HEK293T (cell line): ENCODE measurements around the gene ZNF521.

Experiments used
- ARNT ChIP-seq: fragments of 450-650 bp; IDR thresholded peaks from 2 replicates; pipeline ENCODE4 v1.6.1; 2017; ENCODE audit warnings: mild to moderate bottlenecking
- BHLHE40 ChIP-seq: fragments of 450-650 bp; IDR thresholded peaks from 2 replicates; pipeline ENCODE4 v1.6.1; 2016; ENCODE audit warnings: mild to moderate bottlenecking, moderate library complexity, borderline replicate concordance
- ELF4 ChIP-seq: fragments of 450-650 bp; IDR thresholded peaks from 2 replicates; pipeline ENCODE4 v1.6.1; 2017; ENCODE audit warnings: antibody characterized with exemption
- FOXK2 ChIP-seq: fragments of 450-650 bp; IDR thresholded peaks from 2 replicates; pipeline ENCODE4 v1.6.1; 2016; ENCODE audit warnings: mild to moderate bottlenecking
- SP1 ChIP-seq: fragments of 450-650 bp; IDR thresholded peaks from 2 replicates; pipeline ENCODE4 v1.6.1; 2017
- ZNF384 ChIP-seq: fragments of 450-650 bp; IDR thresholded peaks from 2 replicates; pipeline ENCODE4 v1.6.1; 2016

DNA sequence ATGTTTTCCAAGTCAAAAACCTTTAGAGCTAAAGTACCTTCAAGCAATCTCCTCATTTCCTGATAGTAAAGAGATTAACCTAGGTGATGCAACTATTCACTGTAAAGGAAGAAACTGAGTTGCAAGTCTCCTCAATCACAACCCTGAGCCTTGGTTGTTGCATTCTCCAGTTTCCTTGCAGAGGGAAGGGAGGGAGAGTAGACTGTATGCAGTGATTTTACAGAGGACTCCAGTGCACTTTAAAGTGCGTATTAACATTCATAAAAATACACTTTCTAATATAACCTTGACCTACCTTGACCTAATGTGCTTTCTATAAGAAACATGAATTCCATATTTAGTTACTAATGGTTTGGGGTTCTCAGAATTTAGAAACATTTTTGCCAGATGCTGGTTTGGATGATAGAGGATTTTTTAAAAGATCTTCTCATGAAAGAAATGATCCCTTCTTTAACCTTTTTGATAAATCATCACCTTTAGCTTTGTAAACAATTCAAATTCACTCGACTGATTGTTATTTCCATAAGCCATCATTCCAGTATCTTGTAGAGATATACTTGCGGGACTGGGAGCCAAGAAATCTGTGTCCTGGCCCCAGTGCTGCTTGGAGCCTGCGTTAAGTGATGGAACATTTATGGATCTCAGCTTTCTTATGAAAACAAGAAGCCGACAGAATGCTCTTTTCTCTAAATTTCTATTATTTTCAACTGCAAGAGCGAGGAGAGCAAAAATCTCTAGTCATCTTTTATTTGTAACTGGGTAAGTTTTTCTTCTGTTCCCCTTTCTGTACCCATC is 228.3 kb downstream of the ZNF521 start:
- TF ChIP-seq ARNT (no peak), FOXK2 (no peak), SP1 (no peak), ZNF384 (no peak), BHLHE40 (no peak), ELF4 (no peak)
